NCI-H128 (cell line): ENCODE results near the gene FRMD4A.

Experiments used
- DNase-seq: peaks from one replicate; lab custom pipeline; 2025; ENCODE audit not compliant: unreplicated experiment; lab: John Stamatoyannopoulos, UW

FRMD4A gene

GRCh38 chr10:14023673-14024328, 306.9 kb downstream of the FRMD4A start:
- no peak for DNase-seq

DNA sequence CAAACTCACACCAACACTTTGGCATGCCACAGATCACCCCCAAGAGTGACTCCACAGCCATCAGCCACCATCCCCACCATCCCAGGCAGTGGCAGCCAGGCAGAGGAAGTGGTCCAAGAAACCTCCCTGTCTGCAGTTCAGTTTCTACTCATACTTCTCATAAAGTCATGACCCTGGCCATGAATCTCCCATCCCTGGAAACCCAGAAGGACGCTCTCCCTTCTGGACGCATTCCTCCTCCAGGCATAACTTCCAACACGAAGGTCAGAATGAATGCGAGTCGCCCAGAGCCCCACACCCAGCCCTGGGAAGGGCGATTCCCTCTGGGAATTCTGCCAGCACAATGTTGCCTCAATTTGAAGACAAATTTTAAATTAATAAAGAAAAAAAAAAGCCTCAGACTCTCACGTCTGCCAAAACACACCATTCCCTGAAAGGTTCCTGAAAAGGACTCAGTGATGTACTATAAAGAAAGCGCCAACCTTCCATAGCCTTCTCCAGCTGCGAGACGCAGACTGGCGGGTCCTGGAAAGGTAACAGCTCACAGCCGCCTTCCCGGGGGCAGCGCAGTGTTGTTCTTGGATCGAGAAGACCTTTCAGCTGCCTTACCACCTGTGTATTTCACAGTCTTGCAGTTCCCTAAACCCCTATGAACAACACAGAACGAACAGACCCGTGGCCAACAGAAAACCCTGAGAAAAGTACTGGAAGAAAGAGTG, 307.6 kb downstream of the FRMD4A start:
- DNase-seq, result no peak

GRCh38 chr10:14022052-14022451, 308.7 kb downstream of the FRMD4A start:
- DNase-seq, result no peak

GRCh38 chr10:14020037-14020664, 310.6 kb downstream of the FRMD4A start:
- no peak for DNase-seq

DNA sequence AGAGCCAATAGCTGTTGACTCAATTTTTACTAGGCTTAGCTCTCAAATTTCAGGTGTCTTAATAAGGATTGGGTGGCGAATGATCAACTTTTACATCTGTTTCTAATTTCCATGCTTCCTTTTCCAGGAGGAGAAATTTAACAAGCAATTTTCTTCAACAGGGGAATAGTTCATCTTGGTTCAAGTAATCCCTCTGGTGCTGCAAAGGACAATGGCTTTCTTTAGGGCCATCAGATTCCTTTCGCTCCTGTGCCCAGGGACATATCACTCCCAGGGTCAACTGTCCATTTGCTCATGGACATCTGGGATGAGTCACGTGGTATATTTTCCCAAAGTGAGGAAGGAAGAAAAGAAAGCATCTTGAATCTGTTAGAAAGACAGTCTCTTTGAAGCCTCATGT, 313.3 kb downstream of the FRMD4A start:
- DNase-seq, result no peak

- DNase-seq, result no peak
Observed at GRCh38 chr10:14016931-14017333, 313.8 kb downstream of the FRMD4A start.

GRCh38 chr10:14016011-14016536, 314.6 kb downstream of the FRMD4A start:
- DNase-seq, result no peak

- DNase-seq, result no peak
Observed at GRCh38 chr10:14014423-14014822, 316.3 kb downstream of the FRMD4A start.

DNA sequence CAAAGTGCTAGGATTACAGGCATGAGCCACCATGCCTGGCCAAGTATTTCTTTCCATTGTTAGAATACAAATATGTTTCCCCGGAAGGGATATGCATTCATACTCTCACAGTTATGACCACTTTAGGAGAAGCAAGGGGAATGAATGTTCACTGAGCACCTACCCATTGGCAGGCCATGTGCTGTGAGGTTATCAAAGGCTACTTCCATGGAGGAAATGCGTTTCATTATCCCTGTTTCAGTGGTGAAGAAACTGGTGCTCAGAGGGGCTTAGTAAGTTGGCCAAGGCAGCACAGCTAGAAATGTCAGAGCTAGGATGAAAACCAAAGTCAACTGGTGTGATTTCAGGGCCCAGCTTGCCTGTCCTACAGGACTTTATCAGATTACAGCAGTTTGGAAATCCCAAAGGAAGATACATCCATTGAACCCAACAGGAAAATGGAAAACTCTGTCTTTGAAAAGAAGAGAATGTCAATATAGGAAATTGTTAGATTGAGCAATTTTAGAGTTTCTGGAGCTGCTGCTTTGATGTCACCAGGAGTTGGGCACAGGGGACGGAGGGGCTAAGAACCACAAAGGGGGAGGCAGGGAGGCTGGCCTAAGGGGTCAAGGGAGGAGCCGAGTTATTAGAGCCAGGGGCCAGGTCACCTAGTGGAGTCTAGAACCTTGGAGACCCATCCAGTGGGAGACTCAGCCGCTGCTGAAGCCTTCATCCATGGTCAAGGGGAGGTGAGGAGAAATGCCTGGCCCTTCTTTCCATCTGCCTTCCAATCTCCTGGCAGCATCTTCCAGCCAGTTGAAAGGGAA, 319.8 kb downstream of the FRMD4A start:
- no peak for DNase-seq

DNA sequence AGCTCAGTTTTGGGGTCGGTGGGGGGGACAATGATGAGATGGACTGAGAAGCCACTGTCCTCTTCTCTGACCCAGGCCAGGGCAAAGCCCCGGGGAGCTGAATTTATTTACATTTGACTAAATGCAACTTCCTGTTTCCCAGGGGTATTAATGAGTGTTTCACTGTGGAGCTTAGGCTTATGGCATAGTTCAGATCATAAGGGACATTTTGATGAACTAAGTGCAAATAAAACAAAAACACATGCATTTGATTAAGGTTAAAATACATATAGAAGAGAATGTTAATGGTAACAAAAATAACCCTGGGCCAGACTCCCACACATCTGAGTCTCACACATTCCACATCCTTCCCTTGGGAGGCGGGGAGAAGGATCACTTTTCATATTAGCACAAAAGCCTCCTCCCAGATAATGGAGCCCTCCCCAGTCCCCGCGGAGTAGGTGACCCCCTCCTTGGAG, 320.6 kb downstream of the FRMD4A start:
- DNase-seq, result no peak

GRCh38 chr10:14009371-14010100, 321.2 kb downstream of the FRMD4A start:
- no peak for DNase-seq

DNA sequence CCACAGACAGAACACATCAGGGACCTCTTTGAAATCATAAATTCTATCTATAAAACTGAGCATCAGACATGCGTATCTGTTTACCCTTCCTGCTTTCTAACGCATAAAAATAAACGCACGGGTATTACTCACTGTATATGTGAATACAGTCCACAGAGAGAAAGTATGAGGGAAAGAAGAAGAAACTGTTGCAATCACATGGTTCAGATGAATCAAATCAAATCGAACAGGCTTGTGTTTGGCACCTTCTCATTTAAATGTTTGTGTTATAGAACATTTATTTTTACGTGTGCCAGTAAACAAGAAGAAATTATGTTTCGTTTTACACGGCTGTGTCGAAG, 322.0 kb downstream of the FRMD4A start:
- no peak for DNase-seq

GRCh38 chr10:14004536-14004935, 326.2 kb downstream of the FRMD4A start:
- DNase-seq, result no peak

DNA sequence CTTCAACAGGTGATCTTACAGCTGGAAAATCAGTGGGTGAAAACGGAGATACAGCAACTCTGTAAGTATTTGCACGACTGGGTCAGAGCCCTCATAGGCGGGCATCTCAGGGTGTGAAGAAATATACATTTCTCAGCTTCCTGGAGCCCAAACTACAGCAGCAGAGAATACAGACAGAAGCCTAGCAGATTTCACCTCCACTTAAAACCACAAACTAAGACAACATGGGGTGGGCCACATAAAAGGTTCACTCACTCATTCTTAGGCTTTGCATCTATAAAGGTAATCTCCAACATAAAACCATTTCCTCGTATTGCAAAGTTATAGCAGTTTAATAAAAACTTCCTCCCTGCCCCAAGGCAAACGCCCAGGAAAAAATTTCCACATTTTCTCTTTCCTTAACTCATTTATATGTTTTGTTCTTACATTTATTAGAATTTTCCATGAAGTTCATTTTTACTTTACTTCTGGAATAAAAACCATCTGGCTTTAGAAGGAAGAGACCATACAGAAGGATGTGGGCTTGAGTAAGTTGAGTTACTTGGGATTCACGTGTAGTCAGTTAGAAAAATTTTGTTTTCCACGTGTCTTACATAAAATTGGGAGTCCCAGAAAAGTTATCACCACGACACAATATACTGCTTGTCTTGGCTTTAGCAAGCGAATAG, 327.1 kb downstream of the FRMD4A start:
- no peak for DNase-seq

GRCh38 chr10:14001298-14002040, 329.3 kb downstream of the FRMD4A start:
- DNase-seq, result no peak

GRCh38 chr10:13998163-13998835, 332.4 kb downstream of the FRMD4A start:
- no peak for DNase-seq

DNA sequence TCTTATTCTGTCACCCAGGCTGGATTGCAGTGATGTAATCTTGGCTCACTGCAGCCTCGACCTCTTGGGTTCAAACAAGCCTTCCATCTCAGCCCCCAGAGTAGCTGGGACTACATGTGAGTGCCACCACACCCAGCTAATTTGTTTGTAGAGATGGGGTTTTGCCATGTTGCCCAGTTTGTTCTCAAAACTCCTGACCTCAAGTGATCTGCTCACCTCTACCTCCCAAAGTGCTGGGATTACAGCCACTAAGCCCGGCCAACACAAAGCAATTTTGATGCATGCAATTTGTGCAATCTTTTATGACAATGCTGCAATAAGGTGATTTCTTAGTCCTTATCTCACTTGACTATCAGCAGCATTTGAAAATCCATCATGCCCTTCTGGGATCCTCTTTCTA, 333.1 kb downstream of the FRMD4A start:
- DNase-seq, result no peak

DNA sequence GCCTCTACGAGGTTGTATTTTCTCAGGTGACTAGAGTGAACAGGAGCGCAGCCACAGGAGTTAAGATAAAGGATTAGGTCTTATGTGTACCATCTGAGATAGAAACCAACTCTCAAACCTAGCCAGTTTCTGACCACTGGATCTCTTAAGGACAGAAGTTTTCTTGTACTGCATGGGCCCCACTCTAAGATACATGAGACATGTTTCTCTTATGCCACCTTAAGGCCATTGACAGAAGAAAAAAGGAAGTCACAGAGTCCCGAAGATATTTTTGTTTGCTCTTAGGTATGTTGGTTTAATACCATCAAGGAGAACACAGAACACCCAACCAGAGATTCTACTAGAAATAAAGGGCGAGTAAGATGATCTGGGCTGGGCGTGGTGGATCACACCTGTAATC, 335.8 kb downstream of the FRMD4A start:
- DNase-seq, result no peak

DNA sequence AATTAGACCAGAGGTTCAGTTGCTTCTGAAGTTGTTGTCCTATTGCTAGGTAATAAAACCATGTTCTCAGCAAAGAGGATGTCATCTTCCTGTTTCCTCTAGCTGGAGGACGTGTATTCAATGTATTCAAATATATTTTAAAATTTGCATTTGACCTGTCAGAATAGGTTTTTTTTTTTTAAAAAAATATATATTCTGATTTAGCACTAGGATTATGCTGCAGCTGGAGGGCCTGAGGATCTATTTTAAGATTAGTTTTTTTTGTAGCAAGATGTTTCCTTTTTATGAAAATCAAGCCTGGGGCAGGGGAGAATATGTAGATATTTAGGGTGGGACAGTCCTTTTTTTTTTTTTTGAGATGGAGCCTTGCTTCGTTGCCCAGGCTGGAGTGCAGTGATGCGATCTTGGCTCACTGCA, 337.0 kb downstream of the FRMD4A start:
- no peak for DNase-seq
